Stimulated activated CD4-positive, alpha-beta T cell treated with anti-CD3 and anti-CD28 coated beads, Interleukin-1b, Interleukin-23, amount 100 ng/mL, for 24 hours (primary cell): ENCODE data around the gene ACTA1.
"Not testable (repeated sequence)": the region's sequence is repeated elsewhere in the genome, so short reads cannot be mapped to it uniquely, and the experiment has no call there.

Experiments used
- DNase-seq, 4 experiments: peaks; one replicate each; pipeline ENCODE4 v3.0.0-alpha.2; 2020; ENCODE audit warnings: low read depth in 4 of 4, low spot score in 1 of 4

Gene ACTA1

DNA sequence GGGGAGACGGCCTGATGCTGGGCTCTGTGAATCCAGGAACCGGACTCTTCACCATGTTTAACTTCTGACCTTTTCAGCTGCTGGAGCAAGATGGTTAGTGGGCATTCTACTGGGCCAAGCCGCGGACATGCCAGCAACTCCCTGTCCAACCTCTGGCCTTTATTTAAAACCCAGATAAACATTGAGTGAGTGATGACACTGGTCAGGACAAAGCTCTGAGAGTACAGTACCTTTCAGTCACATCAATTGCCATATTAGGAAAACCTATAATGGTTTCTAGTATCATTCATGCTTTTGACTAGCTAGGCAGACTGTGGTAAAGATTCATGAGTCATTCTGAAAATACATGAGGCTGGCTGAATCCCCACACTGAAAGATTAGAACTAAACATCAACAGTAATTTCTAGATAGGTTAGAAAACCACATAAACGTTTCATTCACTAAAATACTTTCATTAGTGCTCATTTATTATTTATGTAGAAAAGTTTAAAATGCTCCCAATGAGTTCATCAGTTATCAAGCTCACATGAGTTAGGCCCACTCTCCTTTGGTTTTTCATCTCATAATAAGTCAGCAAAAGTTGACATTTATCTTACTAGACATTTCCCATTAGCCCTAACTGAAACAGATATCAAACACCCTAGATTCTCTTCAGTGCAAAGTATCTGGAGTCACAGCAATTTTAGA is 7.1 kb upstream of the ACTA1 start:
- DNase-seq = no peak

GRCh38 chr1:229438021-229438420 is 4.1 kb upstream of the ACTA1 start:
- no peak for DNase-seq

- DNase-seq = no peak
Observed at GRCh38 chr1:229437443-229437842, 3.5 kb upstream of the ACTA1 start.

DNA sequence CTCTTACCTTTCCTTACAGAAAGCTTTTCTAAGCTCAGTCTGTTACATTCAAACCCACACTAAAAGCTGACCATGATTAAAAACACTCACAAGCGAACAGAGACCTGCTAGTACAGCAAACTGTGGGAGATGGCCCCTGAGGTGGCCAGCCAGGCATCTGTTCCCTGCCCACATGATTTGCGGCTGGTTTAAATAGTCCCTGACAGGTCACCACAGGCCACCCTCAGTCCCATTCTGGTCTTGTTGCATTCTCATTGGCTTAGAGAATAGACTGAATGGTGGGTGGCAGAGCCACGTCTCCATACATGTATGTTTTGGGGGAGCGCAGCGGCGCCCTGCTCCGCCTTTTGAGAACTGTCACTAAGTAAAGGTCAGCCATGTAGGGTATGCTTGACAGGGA is 2.3 kb upstream of the ACTA1 start:
- no peak for DNase-seq

DNA sequence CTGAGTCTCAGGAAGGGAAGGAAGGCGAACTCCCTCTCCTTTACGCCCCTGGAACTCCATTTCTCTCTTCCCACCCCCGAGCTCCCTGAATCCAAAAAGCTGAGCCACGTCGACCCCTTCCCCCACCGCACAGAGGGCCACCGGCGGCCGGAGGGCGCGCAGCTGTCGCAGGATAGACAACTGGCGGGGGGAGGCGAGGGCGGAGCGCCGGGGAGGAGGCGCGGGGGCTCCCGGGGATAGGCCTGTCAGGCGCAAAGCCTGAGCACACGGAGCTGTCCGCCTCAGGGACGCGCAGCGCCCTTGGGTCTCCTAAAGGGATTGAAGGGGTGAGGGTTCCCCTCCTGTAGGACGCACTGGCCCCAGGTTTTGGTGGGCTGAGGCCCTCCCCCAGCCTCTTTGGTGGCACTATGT is 752 bp upstream of the ACTA1 start:
- DNase-seq = no peak

GRCh38 chr1:229433364-229434004 is 410 bp downstream of the ACTA1 start:
- DNase-seq = no peak

DNA sequence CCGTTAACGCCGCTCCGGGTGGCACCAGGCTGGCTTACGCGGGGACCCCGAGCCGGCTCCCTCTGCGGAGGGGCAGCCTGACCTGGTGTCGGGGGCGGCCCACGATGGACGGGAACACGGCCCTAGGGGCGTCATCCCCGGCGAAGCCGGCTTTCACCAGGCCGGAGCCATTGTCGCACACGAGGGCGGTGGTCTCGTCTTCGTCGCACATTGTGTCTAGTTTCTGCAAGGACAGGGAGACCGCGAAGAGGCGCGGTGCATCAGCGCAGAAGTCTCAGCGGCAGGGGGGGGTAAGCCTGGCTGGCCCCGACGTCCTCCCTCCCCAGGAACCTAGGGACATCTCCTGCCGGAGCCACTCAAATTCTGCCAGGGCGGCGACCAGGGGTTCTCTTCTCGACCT is 989 bp downstream of the ACTA1 start:
- no peak for DNase-seq

DNA sequence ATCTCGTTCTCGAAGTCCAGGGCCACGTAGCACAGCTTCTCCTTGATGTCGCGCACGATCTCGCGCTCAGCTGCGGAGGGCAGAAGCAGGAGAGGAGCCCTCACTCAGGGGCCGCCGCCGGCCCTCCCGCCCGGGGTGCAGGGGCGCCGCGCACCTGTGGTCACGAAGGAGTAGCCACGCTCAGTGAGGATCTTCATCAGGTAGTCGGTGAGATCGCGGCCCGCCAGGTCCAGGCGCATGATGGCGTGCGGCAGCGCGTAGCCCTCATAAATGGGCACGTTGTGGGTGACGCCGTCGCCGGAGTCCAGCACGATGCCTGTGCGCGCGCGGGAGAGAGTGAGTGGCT is 1.8 kb downstream of the ACTA1 start:
- no peak for DNase-seq

DNA sequence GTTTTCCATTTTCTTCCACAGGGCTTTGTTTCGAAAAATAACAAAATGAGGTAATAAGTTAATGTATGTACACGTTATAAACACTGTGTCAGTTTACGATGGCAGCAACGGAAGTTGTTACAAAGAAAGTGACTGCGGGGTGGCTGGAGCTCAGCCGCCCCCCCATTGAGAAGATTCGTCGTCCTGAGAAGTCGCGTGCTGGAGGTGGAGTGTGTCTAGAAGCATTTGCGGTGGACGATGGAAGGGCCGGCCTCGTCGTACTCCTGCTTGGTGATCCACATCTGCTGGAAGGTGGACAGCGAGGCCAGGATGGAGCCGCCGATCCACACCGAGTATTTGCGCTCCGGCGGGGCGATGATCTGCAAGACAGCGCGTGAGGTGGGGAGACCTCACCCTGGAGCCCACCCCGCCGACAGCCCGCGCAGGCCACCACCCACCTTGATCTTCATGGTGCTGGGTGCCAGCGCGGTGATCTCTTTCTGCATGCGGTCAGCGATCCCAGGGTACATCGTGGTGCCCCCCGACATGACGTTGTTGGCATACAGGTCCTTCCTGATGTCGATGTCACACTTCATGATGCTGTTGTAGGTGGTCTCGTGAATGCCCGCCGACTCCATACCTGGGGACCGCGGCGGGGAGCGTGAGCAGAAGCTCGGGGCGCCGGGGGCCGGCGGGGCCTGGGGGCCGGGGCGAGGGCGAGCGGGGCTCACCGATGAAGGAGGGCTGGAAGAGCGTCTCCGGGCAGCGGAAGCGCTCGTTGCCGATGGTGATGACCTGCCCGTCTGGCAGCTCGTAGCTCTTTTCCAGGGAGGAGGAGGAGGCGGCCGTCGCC is 2.4 kb downstream of the ACTA1 start:
- no peak for DNase-seq

- no peak for DNase-seq
Observed at GRCh38 chr1:229430761-229431283, 3.1 kb downstream of the ACTA1 start.

DNA sequence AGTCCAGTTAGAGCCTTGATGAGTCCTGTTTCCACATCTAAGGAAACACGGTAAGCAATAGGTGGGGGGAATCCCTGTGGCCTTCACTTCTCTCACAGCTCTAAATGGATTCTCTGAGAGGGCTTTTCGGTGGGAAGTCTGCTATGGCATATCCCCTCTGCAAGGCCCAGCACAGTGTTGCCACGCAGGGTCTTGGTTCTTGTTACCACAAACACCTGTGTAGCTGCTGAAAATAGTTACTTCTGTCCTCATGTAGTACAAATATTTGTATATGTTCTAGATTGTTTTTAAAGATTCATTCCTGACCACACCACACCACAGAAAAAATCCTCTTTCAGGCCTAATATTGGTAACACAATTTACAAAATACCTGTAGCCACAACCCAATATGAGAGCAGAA is 5.6 kb downstream of the ACTA1 start:
- no peak for DNase-seq

DNA sequence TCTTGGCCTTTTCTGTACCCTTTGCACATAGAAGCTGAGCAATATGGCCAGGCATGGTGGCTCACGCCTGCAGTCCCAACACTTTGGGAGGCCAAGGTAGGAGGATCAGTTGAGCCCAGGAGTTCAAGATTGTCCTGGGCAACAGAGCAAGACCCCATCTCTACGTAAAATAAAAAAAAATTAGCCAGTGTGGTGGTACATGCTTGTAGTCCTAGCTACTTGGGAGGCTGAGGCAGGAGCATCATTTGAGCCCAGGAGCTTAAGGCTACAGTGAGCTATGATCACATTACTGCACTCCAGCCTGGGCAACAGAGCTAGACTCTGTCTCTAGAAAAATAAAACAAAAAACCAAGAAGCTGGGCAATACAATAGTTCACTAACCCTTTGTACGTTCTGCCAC is 6.3 kb downstream of the ACTA1 start:
- no peak for DNase-seq

DNA sequence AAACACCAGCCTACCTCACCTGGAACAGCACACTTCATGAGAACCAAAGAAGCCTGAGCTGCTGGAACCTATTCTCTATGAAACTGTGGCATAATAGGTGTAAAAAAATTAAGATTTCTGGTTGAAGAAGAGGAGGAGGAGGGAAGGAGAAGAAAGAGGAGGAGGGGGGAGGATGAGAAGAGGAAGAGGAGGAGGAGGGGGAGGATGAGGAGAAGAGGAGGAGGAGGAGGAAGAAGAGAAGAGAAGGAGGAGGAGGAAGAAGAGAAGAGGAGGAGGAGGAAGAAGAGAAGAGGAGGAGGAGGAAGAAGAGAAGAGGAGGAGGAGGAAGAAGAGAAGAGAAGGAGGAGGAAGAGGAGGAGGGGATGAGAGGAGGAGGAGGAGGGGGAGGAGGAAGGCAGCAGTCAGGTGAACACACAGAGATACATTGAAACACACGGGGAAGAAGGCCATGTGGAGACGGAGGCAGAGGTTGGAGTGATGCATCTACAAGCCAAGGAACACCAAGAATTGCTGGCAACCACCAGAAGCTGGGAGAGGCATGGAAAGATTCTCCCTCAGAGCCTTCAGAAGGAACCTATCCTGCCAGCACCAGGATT is 8.2 kb downstream of the ACTA1 start:
- DNase-seq = no peak

GRCh38 chr1:229420765-229421164 is 13.1 kb downstream of the ACTA1 start:
- DNase-seq = no peak

- DNase-seq = no peak
Observed at GRCh38 chr1:229420224-229420623, 13.7 kb downstream of the ACTA1 start.

GRCh38 chr1:229418586-229418985 is 15.3 kb downstream of the ACTA1 start:
- not testable (repeated sequence) for DNase-seq

DNA sequence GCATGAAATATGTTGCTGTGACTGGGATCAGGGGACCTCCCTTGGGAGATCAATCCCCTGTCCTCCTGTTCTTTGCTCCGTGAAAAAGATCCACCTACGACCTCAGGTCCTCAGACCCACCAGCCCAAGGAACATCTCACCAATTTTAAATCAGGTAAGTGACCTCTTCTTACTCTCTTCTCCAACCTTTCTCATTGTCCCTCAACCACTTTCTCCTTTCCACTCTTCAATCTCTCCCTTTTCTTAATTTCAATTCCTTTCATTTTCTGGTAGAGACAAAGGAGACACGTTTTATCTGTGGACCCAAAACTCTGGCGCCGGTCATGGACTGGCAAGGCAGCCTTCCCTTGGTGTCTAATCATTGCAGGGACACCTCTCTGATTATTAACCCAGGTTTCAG is 21.1 kb downstream of the ACTA1 start:
- DNase-seq = not testable (repeated sequence)

- DNase-seq = no peak
Observed at GRCh38 chr1:229412056-229412455, 21.8 kb downstream of the ACTA1 start.

DNA sequence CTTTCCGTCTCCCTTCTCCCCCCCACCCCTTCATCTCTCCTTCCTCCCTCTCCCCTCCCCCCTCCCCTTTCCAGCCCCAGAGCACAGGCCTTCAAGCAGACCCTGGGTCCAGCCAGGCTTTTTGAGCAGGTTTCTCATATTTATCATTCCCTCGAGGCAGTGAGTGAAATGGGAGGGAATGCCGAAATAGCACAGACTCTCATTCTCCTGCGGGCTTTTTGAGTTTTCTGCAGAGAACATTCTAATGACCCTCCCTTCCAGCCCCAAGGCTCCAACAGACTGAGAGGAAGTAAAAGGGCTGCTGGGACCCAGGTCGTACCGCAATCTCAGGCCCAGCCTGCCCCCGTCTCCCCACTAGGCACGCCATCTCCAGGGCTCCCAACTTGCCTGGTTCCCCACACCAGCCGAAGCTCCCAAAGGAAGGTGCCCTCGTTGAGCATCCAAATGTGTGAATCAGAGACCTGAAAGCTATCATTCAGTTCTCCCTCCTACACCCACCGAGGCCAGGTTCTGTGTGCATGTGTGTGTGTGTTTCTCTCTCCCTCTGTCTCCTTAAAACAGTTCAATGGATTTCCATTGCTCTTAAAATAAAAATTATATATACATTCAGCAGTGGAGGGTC is 22.3 kb downstream of the ACTA1 start:
- DNase-seq = no peak

DNA sequence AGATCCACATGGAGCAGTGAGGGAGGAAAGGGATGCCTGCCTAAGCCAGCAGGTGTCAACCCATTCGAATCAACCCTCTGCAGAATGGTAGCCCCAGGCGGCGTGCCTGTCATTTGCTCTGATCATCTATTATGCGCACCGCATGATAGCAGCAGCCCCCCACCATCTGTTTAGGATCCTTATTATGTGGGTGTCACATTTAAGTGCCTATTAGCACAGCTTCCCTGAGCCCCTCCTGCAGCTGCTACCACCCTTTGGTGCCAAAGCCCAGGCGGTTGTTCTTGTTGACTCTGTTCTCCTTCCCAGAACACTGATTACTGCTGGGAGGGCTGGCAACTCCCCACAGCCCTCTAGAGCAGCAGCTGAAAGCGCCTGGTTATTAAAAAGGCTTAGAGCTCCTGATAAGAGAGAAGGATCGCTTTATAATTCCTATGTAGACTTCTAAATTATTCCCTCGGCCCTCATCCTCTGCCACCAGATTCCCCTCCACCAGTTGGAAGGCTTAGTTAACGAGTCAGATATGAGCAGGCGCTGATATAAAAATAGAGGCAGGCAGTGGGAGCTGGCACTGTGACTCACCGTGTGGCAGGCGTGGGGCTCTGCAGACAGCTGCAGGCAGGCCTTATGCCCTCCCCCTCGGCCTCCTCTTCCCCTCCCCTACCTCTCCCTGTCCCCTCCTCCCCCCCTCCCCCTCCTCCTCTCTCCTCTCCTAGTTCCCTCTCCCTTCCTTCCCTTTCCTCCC is 23.0 kb downstream of the ACTA1 start:
- no peak for DNase-seq

DNA sequence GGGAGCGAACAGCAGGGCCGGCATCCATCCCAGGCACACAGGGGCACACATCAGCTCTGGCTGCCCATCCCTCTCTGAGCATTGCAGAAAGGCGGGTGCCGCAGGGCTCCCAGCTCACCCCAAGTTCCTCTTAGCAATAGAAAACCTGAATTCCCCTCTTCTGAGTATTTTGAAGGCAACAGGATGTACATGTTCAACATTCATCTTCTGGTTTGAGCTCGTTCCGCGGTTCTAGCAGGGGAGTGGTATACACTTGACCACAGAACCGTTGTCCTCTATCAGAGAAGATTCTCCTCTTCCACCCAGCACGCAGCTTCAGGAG is 23.6 kb downstream of the ACTA1 start:
- DNase-seq = no peak
